ENCODE data around the gene PLEKHJ1. TPM values are rescaled to one million over a fixed set of nuclear protein-coding genes. Genes with fewer than 3 reads are reported as not detected.

Gene PLEKHJ1
- total and polyA plus RNA-seq, 2 of the 13 experiments (the other 11 are each of a cell fraction or from before 2014, with no cell fraction given): 70.5 to 130 TPM

DNA sequence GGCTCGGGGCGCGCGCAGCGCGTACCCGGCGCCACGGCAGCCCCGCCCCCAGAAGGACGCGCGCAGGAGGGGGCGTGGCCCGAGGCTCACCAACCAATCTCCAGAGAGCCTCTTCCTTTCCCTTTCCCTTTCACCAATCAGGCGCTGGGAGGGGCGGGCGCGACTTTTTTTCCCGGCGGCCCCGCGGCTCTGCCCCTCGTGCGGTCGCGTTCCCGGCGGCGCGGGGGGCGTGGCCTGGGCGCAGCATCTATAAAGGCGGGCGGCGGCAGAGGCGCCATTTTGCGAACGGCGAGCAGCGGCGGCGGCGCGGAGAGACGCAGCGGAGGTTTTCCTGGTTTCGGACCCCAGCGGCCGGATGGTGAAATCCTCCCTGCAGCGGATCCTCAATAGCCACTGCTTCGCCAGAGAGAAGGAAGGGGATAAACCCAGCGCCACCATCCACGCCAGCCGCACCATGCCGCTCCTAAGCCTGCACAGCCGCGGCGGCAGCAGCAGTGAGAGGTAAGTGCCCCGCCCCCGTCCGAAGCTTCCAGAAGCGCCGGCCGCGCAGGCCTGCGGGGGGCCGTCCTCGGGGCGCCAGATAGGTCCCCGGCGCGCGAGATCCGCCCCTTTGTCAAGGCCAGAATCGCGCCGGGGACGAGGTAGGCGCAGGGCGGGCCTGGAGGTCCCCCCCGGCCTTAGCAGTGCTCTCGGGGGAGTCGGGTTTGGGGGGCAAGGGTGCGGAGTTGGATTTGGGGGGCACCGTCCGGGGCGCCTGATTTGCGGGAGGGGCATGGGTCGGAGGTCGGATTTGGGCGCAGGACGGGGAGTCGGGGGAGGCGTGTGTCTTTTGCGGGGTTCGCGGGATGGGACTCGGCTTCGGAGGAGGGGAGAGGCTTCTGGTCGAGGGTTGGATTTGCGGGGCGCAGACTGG lies 33.4 kb upstream of the PLEKHJ1 start (continued):
- TF ChIP-seq, protein P1, sequence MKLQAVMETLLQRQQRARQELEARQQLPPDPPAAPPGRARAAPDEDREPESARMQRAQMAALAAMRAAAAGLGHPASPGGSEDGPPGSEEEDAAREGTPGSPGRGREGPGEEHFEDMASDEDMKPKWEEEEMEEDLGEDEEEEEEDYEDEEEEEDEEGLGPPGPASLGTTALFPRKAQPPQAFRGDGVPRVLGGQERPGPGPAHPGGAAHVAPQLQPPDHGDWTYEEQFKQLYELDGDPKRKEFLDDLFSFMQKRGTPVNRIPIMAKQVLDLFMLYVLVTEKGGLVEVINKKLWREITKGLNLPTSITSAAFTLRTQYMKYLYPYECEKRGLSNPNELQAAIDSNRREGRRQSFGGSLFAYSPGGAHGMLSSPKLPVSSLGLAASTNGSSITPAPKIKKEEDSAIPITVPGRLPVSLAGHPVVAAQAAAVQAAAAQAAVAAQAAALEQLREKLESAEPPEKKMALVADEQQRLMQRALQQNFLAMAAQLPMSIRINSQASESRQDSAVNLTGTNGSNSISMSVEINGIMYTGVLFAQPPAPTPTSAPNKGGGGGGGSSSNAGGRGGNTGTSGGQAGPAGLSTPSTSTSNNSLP (IDR thresholded peaks at IDR 0.05; ENCODE audit: low read depth, low read length): no peak; the same call in 1 of the 2 replicates
- TF ChIP-seq ZNF30 (CRISPR knock-in tag; IDR thresholded peaks at IDR 0.05) (no peak), ZFP1 (CRISPR knock-in tag; IDR thresholded peaks at IDR 0.05) (peak; percentile 61; the same call in 1 of the 2 replicates), KMT2B (CRISPR knock-in tag; IDR thresholded peaks at IDR 0.05) (no peak), ZNF773 (CRISPR knock-in tag; IDR thresholded peaks at IDR 0.05; ENCODE audit: borderline replicate concordance) (peak; percentile 73; the same call in 1 of the 2 replicates), ZNF616 (CRISPR knock-in tag; IDR thresholded peaks at IDR 0.05; ENCODE audit: low read depth) (no peak), ZNF703 (CRISPR knock-in tag; IDR thresholded peaks at IDR 0.05; ENCODE audit: borderline replicate concordance) (peak; percentile 56; the same call in 1 of the 2 replicates), GATAD2A (CRISPR knock-in tag; IDR thresholded peaks at IDR 0.05) (no peak), ZNF101 (CRISPR knock-in tag; IDR thresholded peaks at IDR 0.05; ENCODE audit: borderline replicate concordance, low read depth) (no peak), NR3C1 (CRISPR knock-in tag; IDR thresholded peaks at IDR 0.05) (no peak), SIN3A (IDR thresholded peaks at IDR 0.05; ENCODE audit: borderline replicate concordance, low read depth, low read length) (peak; percentile 51; the same call in 1 of the 2 replicates), CENPX (CRISPR knock-in tag; IDR thresholded peaks at IDR 0.05) (no peak), ZNF317 (CRISPR knock-in tag; IDR thresholded peaks at IDR 0.05) (peak; percentile 70; the same call in 1 of the 2 replicates), ATF1 (CRISPR knock-in tag; IDR thresholded peaks at IDR 0.05) (no peak), CBFB (CRISPR knock-in tag; IDR thresholded peaks at IDR 0.05) (peak; percentile 73), ISL2 (CRISPR knock-in tag; IDR thresholded peaks at IDR 0.05) (peak; percentile 79), ZNF713 (CRISPR knock-in tag; IDR thresholded peaks at IDR 0.05) (no peak)
- TF ChIP-seq, protein P2, sequence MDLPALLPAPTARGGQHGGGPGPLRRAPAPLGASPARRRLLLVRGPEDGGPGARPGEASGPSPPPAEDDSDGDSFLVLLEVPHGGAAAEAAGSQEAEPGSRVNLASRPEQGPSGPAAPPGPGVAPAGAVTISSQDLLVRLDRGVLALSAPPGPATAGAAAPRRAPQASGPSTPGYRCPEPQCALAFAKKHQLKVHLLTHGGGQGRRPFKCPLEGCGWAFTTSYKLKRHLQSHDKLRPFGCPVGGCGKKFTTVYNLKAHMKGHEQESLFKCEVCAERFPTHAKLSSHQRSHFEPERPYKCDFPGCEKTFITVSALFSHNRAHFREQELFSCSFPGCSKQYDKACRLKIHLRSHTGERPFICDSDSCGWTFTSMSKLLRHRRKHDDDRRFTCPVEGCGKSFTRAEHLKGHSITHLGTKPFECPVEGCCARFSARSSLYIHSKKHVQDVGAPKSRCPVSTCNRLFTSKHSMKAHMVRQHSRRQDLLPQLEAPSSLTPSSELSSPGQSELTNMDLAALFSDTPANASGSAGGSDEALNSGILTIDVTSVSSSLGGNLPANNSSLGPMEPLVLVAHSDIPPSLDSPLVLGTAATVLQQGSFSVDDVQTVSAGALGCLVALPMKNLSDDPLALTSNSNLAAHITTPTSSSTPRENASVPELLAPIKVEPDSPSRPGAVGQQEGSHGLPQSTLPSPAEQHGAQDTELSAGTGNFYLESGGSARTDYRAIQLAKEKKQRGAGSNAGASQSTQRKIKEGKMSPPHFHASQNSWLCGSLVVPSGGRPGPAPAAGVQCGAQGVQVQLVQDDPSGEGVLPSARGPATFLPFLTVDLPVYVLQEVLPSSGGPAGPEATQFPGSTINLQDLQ (CRISPR knock-in tag; IDR thresholded peaks at IDR 0.05): peak; percentile 85
- TF ChIP-seq, protein P3, sequence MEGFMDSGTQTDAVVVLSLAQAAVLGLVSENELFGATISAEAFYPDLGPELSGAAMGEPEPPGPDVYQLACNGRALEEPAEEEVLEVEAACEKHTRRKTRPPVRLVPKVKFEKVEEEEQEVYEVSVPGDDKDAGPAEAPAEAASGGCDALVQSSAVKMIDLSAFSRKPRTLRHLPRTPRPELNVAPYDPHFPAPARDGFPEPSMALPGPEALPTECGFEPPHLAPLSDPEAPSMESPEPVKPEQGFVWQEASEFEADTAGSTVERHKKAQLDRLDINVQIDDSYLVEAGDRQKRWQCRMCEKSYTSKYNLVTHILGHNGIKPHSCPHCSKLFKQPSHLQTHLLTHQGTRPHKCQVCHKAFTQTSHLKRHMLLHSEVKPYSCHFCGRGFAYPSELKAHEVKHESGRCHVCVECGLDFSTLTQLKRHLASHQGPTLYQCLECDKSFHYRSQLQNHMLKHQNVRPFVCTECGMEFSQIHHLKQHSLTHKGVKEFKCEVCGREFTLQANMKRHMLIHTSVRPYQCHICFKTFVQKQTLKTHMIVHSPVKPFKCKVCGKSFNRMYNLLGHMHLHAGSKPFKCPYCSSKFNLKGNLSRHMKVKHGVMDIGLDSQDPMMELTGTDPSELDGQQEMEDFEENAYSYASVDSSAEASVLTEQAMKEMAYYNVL (CRISPR knock-in tag; IDR thresholded peaks at IDR 0.05; ENCODE audit: borderline replicate concordance): no peak
